Hepatocyte (in vitro differentiated cells): ENCODE data around the gene CASR.

Source experiments
- CTCF ChIP-seq: fragments of 200-600 bp; sonication (generic); IDR thresholded peaks from 2 replicates; pipeline ENCODE4 v1.5.1; 2016; ENCODE audit warnings: antibody characterized with exemption, mild to moderate bottlenecking; ENCODE audit not compliant: poor library complexity
- EZH2 ChIP-seq: fragments of 200-600 bp; sonication (generic); IDR thresholded peaks from 2 replicates; pipeline ENCODE4 v1.6.1; 2016; ENCODE audit warnings: antibody characterized with exemption, mild to moderate bottlenecking, borderline replicate concordance
- EZH2phosphoT487 ChIP-seq: fragments of 200-600 bp; sonication (generic); IDR thresholded peaks from one replicate; pipeline ENCODE4 v1.6.1; 2018; ENCODE audit warnings: antibody characterized with exemption, mild to moderate bottlenecking, low read depth, moderate library complexity; ENCODE audit not compliant: unreplicated experiment, severe bottlenecking

DNA sequence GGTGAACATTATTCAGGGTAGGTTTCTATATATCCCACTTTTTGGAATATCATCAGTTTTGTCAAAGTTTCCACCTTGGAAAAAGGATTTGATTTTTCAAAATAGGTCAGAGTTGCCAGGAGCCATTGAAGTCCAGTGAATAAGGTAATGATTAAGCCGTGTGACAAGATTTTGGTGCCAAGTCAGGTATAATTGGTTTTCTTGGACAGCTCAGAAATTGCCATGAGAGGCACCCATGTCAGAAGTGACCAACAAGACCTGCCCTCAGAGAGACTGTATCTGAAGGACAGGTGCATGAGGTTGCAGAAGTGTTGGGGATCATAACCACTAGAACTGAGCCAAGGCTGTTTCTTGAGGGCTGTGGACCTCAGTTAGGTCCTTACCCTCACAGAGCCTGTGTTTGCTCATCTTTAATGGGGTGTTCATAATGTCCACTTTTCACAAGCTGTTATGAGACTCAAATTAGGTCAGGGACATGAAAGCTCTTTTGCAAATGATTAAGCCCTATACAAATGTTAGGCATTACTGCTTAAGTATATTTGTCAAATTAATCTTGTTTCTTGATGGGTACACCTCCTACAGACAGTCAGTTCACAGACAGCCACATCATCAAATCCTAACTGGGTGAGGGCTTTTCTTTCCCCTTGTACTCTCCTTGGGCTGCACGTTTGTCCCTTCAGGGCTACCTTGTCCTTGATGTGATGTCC, 32.3 kb downstream of the CASR start:
- no peak for TF ChIP-seq CTCF
- no peak for TF ChIP-seq EZH2
- no peak for TF ChIP-seq EZH2phosphoT487
